ENCODE results near the gene ITPRIPL1.
"Not testable (repeated sequence)": the region's sequence is repeated elsewhere in the genome, so short reads cannot be mapped to it uniquely, and the experiment has no call there.

ITPRIPL1 gene, protein sequence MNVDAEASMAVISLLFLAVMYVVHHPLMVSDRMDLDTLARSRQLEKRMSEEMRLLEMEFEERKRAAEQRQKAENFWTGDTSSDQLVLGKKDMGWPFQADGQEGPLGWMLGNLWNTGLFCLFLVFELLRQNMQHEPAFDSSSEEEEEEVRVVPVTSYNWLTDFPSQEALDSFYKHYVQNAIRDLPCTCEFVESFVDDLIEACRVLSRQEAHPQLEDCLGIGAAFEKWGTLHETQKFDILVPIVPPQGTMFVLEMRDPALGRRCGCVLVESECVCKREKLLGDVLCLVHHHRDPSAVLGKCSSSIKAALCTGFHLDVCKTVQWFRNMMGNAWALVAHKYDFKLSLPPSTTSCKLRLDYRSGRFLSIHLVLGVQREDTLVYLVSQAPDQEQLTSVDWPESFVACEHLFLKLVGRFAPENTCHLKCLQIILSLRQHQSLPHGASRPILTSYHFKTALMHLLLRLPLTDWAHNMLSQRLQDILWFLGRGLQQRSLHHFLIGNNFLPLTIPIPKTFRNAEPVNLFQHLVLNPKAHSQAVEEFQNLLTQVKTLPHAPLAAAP

DNA sequence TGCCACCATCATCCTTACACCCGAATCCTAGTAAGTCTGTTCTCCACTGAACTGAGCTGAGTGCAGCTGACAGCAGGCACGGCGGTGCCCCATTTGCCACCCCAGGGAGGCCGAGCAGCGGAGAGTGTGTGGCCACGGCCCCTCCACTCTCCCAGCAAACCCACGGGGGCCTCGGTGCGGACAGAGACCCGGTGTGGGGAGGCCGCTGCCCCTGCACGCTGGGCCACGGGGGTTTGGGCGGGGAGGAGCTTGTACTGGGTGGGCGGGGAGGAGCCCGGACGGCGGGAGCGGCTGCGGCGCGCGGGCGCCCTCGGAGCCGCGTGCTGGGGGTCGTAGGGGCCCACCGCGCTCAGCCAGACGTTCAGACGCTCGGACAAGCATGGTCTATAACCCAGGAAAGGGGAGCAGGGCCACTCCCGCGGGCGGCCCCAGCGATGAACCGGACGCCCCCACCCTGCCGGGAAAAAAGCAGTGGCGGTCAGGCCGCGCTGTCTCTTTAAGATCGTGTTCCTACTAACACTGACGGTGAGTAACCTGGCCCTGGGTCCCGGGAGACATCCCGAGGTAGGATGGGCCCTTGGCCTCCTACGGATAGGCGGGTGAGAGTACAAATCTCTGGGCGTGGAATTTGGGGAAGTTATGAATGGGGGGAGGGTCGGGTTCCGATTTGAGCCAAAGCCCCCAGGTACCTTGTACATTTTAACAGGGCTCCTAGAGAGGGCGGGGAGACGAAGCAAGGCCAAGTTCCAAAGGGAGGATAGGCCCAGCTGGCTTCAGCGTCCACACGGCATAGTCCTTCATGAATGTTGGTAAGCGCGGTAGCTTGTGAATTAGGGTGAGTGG lies at the start of gene ITPRIPL1:
Gene ITPRIPL1, plus strand, starts transcription at position 277 of the 843 bp plus-strand sequence. Its CDS starts 523 bp downstream, at position 800.
- DNase-seq (ENCODE audit: low read depth in 2 of 2), result no peak

DNA sequence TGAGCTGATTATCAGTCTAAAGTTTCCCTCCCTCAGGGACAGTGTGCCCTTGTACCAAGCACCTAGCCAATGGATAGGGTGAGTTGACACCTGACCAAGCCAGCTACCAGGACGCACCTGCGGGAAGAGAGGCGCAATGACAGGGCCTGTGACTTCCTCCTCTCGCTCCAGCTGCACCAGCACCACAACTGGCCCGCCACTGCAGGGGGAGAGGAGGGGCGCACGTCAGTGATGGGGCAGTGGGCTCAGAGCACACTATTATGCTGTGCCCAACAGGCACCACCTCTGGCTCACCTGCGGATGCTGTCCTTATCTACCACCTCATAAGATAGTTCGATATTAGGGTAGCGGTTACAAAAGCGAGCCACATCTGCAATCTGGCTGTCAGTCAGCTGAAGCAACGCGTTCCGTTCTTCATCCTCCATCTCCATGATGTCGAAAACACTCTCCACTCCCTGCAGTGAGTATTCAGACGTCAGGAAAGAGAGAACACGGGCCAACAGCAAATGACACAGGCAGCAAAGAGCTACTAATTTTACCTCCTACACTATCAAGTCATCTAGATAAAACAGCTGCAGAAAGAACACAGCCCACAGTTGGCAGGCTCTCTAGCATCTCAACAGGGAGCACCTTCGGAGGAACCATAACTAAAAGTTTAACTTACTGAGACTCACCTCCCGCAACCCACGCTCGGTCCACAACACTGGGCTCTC lies 48.2 kb upstream of the ITPRIPL1 start:
- no peak for DNase-seq (ENCODE audit: low read depth in 2 of 2)

DNA sequence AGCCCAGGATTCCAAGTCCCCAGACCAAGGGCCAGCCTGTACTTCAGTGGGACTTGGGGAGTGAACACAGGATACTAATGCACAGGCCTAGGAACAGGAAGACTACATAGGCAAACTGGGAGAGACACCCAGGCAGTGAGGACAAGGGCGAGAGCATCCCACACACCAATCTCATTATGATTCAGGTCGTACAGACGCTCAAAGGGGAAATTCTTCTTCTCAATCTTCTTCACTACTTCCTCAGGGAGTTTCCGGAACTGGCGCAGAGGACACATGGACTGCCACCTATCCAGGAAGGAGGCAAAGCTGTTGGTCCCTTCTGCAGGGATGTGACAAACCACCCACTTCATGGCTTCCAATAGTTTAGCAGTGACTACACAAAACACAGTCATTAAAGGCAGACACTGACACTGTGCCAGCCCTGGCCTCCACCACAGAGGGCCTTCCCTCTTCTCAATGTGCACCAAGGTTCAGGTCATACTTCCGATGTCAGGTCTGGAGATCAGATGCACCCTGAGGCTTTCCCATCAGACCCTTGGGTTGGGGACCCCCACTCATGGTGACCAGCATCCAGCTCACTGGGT lies 37.8 kb upstream of the ITPRIPL1 start:
- DNase-seq (ENCODE audit: low read depth in 2 of 2), result no peak

DNA sequence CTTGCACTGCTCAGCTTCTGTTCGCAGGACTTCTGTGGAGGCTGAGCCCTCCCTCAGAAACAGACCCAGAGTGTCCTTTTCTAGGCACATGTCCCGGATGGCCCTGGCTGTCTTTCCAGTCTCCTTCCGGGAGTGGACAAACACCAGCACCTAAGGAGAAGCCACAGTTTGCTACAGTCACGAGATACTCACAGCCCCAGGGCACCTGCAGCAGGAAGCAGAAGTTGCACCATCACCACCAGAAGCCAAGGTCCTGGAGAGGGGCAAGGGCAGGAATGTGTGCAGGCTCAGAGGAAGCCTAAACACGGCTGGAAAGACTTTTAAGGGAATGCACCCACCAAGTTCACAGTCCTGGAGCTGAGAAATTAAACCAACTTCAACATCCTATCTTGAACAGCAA lies 33.4 kb upstream of the ITPRIPL1 start:
- DNase-seq (ENCODE audit: low read depth in 2 of 2), result no peak

DNA sequence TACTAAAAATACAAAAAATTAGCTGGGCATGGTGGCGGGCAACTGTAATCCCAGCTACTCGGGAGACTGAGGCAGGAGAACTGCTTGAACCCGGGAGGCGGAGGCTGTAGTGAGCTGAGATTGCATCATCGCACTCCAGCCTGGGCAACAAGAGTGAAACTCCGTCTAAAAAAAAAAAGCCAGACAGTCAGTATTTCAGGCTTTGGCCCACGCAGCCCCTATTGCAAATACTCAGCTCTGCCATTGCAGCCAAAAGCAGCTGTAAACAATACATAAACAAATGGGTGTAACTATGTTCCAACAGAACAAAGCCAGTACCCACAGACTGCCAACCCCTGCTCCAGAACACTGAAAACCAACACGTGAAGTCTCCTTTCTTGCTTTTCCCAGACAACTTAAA lies 30.8 kb upstream of the ITPRIPL1 start:
- DNase-seq (ENCODE audit: low read depth in 2 of 2), result not testable (repeated sequence)

DNA sequence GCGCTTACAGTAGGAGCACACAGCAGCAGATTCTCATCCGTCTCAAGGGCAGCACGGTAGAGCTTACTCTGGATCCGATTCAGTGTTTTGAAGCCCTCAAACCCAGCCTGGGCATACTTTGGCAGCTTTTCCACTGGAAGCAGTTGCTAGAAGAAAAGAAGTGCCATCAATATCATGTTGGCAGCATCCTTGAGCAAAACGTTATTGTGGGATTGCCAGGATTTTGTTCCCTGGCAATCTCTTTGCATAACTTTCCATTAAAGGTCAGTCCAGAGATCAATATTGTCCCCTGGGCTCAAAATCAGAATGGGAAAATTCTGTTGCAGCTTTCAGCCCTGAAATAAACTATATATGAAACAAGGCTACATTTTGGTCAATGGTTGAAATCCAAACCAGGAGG lies 28.2 kb upstream of the ITPRIPL1 start:
- no peak for DNase-seq (ENCODE audit: low read depth in 2 of 2)

DNA sequence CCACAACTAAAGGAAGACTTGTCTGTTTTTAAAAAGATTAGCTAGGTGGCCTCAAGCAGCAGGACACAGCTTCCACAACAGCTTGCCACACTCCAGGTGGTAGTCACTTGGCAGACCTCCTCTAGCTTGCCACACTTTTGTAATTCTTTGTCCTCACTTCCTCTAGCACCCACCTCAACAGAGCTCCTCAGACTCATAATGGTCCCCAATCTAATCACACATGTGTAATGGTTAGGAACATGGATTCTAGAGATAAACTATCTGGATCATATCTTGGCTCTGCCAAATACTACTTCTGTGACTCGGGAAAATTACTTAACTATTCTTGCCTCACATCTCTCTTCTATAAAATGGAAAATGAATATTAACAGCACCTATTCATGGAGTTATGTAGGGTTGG lies 23.3 kb upstream of the ITPRIPL1 start:
- no peak for DNase-seq (ENCODE audit: low read depth in 2 of 2)

DNA sequence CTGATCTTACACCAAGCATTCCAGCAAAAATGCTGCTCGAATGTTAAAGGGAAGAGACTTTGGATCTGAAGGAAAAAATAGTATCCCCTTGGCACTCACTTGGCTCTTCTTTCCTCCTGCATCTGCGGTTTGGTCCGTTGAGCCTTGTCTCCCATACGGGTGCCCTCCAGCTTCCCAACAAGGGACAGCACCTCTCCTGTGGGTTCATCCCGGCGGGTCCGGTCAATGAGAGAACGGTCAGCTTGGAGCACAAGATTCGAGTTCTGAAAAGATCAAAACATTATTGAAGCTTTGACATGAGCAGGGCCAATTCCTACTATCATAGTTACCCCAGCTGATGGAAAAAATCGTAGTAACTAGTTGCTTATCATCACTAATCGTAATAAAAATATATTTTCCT lies 20.5 kb upstream of the ITPRIPL1 start:
- no peak for DNase-seq (ENCODE audit: low read depth in 2 of 2)

DNA sequence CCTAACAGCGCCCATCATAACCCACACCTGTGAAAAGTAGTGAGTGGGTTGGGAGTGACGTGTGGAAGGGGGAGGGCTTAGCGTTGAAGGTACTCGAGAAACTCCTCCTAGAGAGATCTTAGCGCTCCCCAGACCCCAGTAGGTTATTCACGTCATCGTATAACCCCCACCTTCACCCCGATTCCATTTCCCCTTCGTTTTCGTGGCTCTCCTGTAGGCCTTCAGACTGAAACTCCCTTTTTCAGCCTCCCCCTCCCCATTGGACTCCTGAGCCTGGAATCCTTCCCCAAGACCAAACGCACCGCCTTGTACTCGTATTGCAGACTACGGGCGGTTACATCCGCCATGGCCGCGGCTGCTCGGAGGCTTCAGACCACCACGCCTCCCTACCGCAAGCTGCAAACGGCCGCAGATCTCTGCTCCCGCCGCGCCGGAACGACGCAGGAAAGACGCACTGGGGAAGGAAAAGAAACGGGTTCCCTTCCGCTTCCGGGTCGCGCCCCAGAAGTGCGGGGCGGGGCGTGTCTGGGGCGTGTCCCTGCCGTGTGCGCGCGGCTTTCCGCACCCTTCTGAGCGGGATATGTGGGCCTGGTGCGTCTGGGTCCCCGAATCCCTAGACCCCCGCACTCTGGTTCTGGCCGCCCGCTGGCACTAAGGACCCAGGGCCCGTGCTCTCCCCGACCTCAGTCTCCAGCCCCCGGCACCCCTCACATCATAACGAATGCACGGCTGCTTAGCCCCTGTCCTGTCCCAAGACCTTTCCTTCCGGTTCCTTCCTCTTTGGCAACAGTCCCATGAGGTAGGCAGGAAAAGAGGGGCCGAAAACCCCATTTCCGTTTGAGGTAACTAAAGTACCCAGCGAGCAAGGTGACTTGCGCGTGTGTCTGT lies 19.8 kb upstream of the ITPRIPL1 start, which contains the start of gene SNRNP200:
Gene SNRNP200, minus strand, starts transcription at position 456 of the 888 bp plus-strand sequence. Its CDS starts 109 bp downstream, at position 347.
- peak; percentile 75 to 82 for DNase-seq (ENCODE audit: low read depth in 2 of 2)

DNA sequence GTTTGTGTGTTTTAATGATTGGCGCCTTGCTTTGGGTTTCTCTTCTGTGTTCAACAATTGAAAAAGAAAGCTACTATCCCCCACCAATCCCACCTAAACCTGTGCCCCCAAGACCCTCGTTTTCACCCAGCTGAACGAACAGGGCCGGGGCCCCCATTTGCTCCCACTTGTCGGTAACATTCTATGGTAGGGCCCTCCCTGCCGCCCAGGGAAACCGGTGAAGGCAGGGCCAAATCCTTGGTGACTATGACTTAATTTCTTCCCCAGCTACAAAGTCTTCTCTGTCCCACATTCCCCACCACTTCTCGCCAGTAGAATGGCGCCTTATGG lies 19.2 kb upstream of the ITPRIPL1 start:
- no peak for DNase-seq (ENCODE audit: low read depth in 2 of 2)

DNA sequence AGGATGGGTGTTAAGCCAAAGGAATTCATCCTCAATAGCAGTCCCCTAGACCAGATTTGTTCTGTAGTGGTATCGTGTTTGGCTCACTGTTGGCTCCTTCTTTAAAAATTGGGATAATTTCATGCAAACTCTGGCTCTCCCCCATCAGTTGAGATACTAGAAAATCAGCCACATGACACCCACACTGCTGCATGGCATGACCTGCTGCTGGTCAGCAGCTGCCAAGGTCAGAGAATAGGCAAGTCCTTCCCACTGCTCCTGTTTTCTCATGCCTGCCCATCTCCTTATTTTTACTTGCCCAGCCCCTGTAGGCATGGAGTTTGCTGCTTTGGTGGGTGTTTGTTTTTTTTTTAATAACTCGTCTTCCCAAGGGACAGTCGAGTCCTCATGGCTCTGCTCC lies 18.7 kb upstream of the ITPRIPL1 start:
- DNase-seq (ENCODE audit: low read depth in 2 of 2), result no peak

DNA sequence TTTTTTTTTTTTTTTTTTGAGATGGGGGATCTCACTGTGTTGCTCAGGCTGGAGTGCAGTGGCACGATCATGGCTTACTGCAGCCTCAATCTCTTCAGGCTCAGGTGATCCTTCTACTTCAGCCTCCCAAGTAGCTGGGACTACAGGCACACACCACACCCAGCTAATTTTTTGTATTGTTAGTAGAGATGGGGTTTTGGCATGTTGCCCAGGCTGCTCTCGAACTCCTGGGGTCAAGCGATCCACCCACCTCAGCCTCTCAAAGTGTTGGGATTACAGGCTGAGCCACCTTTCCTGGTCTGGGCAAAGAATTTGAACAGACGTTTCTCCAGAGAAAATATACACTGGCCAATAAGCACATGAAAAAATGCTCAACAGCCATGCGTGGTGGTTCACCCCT lies 16.9 kb upstream of the ITPRIPL1 start:
- no peak for DNase-seq (ENCODE audit: low read depth in 2 of 2)

DNA sequence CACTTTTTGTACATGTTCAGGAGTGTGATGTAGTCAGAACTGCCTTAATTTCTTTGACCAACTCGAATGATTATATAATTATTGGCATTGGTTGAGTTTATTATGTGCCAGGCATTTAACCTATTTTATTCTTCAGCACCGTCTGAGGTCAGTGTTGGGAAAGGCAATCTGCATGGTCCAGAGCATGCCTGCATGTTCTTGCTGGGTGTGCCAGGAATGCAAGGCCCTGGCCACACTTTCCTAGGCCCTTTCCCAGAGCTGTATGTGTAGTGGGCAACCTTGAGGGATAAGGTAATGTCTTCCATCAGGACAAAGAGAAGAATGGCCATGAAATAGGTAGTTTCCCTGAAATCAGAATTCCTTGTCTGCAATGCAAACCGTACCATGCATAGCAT lies 10.1 kb upstream of the ITPRIPL1 start:
- no peak for DNase-seq (ENCODE audit: low read depth in 2 of 2)

DNA sequence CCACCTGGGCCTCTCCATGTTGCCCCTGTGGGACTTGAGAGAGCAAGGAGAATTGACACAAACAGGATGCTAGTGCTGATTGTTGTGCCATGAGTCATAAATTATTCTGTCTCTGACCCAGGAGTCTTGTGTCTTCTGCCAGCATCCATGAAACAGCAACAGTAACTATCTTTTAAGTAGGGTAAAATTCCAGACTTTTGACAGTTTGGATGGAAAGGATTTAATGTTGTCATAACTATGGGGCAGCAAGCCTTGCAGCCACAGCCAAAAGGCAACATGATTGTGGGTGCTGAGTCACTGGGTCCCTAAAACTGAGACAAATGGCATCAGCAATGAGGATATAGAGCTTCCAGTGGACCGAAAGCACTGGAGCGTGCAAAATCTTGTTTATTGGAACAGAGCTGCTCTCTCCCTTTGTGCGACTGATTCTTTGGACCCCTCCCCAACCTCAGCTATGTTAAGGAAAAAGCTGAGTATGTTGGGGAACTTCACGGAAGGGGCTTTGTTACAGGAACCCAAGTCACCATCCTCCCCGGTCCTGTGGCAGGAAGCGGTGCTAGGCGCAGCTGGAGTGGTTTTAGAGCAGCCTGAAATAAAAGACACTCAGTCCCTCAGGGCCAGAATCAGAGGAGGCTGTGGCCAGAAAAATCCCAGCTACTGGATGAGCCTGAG lies 9.6 kb upstream of the ITPRIPL1 start:
- no peak for DNase-seq (ENCODE audit: low read depth in 2 of 2)

DNA sequence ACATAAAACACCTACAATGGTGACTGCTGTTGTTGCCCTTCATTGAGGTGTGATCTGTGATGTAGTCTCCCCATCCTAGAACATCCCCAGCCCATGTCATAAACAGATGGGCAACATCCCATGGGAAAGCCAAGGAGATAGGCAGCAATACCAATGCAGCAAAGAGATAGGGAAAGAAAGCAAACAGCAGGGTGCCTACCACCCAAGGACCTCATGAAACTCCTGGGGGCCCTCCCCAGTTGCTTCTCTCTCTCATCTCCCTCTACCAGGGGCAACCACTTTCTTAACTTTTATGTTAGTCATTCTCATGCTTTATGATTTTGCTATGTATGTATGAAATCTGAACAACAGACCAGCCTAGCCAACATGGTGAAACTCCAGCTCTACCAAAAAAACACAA lies 8.1 kb upstream of the ITPRIPL1 start:
- DNase-seq (ENCODE audit: low read depth in 2 of 2), result no peak

DNA sequence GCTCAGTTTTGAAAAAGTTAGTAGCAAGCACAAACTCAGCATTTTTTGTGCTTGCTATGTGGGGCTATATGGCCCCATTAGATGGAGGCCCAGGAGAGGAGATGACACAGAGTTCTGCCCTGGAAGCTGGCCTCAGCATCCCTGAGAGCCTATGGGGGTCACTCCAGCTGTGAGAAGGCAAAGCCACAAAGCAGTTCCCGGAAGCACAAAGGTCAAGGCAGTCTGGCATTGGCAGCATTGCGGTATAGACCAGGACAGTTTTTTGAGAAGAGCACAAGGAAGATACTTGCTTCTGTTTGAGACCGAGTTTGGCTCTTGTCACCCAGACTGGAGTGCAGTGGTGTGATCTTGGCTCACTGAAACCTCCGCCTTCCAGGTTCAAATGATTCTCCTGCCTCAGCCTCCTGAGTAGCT lies 7.5 kb upstream of the ITPRIPL1 start:
- no peak for DNase-seq (ENCODE audit: low read depth in 2 of 2)

DNA sequence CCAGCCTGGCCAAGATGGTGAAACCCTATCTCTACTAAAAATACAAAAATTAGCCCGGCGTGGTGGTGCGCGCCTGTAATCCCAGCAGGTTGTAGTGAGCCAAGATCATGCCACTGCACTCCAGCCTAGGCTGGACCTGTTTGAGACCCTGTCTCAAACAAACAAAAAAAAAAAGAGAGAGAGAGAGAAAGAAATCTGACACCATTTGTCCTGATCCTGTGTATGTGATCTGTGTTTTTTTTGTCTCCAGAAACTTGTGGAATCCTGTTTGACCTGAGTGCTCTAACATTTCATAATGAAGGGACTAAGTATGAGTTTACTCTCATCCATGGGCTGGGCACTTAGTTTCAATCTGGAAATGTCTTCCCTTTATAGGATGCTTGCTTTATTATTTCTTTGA lies 6.4 kb upstream of the ITPRIPL1 start:
- DNase-seq (ENCODE audit: low read depth in 2 of 2), result no peak

DNA sequence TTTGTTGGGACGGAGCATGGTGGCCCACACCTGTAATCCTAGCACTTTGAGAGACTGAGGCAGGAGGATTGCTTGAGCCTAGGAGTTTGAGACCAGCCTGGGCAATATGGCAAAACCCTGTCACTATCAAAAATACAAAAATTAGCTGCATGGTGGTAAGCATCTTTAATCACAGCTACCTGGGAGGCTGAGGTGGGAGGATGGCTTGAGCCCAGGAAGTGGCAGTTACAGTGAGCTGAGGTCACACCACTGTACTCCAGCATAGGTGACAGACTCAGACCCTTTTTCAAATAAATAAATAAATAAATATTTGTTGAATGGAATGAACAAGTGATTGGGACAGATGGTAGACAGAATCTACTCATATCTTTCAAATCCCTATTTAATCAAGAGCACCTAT lies 5.7 kb upstream of the ITPRIPL1 start:
- DNase-seq (ENCODE audit: low read depth in 2 of 2), result no peak

DNA sequence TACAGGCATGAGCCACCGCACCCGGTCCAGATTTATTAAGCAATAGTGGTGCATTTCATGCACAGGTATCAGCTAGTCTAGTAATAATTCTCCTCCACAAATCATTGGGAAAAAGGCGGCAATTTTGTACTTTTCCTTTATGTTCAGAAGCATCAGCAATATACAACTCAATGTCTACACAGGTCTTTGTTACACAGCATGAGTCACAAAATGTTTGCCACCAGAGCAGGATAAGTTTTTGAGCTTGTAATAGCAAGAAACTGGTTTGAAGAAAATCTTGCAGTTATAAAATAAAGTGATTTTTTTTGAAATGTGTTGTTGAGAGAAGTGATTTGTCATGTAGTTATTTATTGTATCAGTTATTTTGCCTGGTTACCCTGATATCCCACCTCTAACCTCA lies 4.8 kb upstream of the ITPRIPL1 start:
- DNase-seq (ENCODE audit: low read depth in 2 of 2), result no peak
